ENCODE results near the gene TRMT61A.

GRCh38 chr14:103530390-103530789 is 1.4 kb downstream of the TRMT61A start:
- no peak for TF ChIP-seq CTCF (conservative IDR thresholded peaks at IDR 0.05)
- no peak for TF ChIP-seq EZH2 (IDR thresholded peaks at IDR 0.05; ENCODE audit: low read depth)
